ENCODE results near the gene UTP3.

Gene UTP3

GRCh38 chr4:70700712-70701111 lies 12.4 kb downstream of the UTP3 start:
- TF ChIP-seq NFIC (IDR thresholded peaks at IDR 0.05) (no peak), TEAD4 (IDR thresholded peaks at IDR 0.05) (no peak), CREB1 (IDR thresholded peaks at IDR 0.05; ENCODE audit: low read depth) (no peak), REST (IDR thresholded peaks at IDR 0.05; ENCODE audit: low read depth) (no peak), TCF12 (IDR thresholded peaks at IDR 0.05; ENCODE audit: low read depth) (no peak), EP300 (IDR thresholded peaks at IDR 0.05; ENCODE audit: borderline replicate concordance) (no peak), RAD21 (IDR thresholded peaks at IDR 0.05; ENCODE audit: low read depth) (no peak), YY1 (IDR thresholded peaks at IDR 0.05; ENCODE audit: low read depth) (no peak), CEBPB (IDR thresholded peaks at IDR 0.05) (no peak), MAX (IDR thresholded peaks at IDR 0.05) (no peak), TAF1 (IDR thresholded peaks at IDR 0.05; ENCODE audit: low read depth) (no peak), ZBTB7A (IDR thresholded peaks at IDR 0.05; ENCODE audit: low read depth) (no peak)

GRCh38 chr4:70701271-70701670 lies 12.9 kb downstream of the UTP3 start:
- TF ChIP-seq EP300 (IDR thresholded peaks at IDR 0.05; ENCODE audit: borderline replicate concordance): no peak
- no peak for TF ChIP-seq REST (IDR thresholded peaks at IDR 0.05; ENCODE audit: low read depth)
- TF ChIP-seq RAD21 (IDR thresholded peaks at IDR 0.05; ENCODE audit: low read depth): no peak
- TF ChIP-seq NFIC (IDR thresholded peaks at IDR 0.05): no peak
- no peak for TF ChIP-seq ZBTB7A (IDR thresholded peaks at IDR 0.05; ENCODE audit: low read depth)
- no peak for TF ChIP-seq TCF12 (IDR thresholded peaks at IDR 0.05; ENCODE audit: low read depth)
- no peak for TF ChIP-seq USF1 (IDR thresholded peaks at IDR 0.05)
- TF ChIP-seq MAX (IDR thresholded peaks at IDR 0.05): no peak
- no peak for TF ChIP-seq EGR1 (IDR thresholded peaks at IDR 0.05)
- TF ChIP-seq FOXM1 (IDR thresholded peaks at IDR 0.05; ENCODE audit: borderline replicate concordance, low read depth): no peak
- no peak for TF ChIP-seq CREB1 (IDR thresholded peaks at IDR 0.05; ENCODE audit: low read depth)
- no peak for TF ChIP-seq CEBPB (IDR thresholded peaks at IDR 0.05)
- no peak for TF ChIP-seq YY1 (IDR thresholded peaks at IDR 0.05; ENCODE audit: low read depth)
- no peak for TF ChIP-seq TAF1 (IDR thresholded peaks at IDR 0.05; ENCODE audit: low read depth)
- TF ChIP-seq TEAD4 (IDR thresholded peaks at IDR 0.05): no peak

- TF ChIP-seq CEBPB (IDR thresholded peaks at IDR 0.05): peak; percentile 47; the same call in 1 of the 2 replicates
- TF ChIP-seq EGR1 (IDR thresholded peaks at IDR 0.05): no peak
Measured at GRCh38 chr4:70703619-70704214, 15.4 kb downstream of the UTP3 start.

GRCh38 chr4:70704215-70704930 lies 16.0 kb downstream of the UTP3 start:
- TF ChIP-seq NFIC (IDR thresholded peaks at IDR 0.05): no peak
- TF ChIP-seq MAX (IDR thresholded peaks at IDR 0.05): peak; percentile 50; the same call in 1 of the 2 replicates
- TF ChIP-seq YY1 (IDR thresholded peaks at IDR 0.05; ENCODE audit: low read depth): 0 out of 2 replicates have a peak, but pooled peaks have one; percentile 11
- no peak for TF ChIP-seq RAD21 (IDR thresholded peaks at IDR 0.05; ENCODE audit: low read depth)
- no peak for TF ChIP-seq FOXM1 (IDR thresholded peaks at IDR 0.05; ENCODE audit: borderline replicate concordance, low read depth)
- no peak for TF ChIP-seq USF1 (IDR thresholded peaks at IDR 0.05)
- no peak for TF ChIP-seq TEAD4 (IDR thresholded peaks at IDR 0.05)
- peak; percentile 23; the same call in 1 of the 2 replicates for TF ChIP-seq EGR1 (IDR thresholded peaks at IDR 0.05)
- TF ChIP-seq ZBTB7A (IDR thresholded peaks at IDR 0.05; ENCODE audit: low read depth): 0 out of 2 replicates have a peak, but pooled peaks have one; percentile 84
- TF ChIP-seq TAF1 (IDR thresholded peaks at IDR 0.05; ENCODE audit: low read depth): no peak
- TF ChIP-seq TCF12 (IDR thresholded peaks at IDR 0.05; ENCODE audit: low read depth): no peak
- no peak for TF ChIP-seq REST (IDR thresholded peaks at IDR 0.05; ENCODE audit: low read depth)
- TF ChIP-seq CEBPB (IDR thresholded peaks at IDR 0.05): no peak
- TF ChIP-seq EP300 (IDR thresholded peaks at IDR 0.05; ENCODE audit: borderline replicate concordance): no peak
- no peak; the same call in 1 of the 2 replicates for TF ChIP-seq CREB1 (IDR thresholded peaks at IDR 0.05; ENCODE audit: low read depth)

Data from Ishikawa (cell line).